Activated CD8-positive, alpha-beta memory T cell treated with anti-CD3 and anti-CD28 coated beads for 24 hours (primary cell): ENCODE results near the gene ARSI.
"Not testable (repeated sequence)": the region's sequence is repeated elsewhere in the genome, so short reads cannot be mapped to it uniquely, and the experiment has no call there.

Source experiments
- DNase-seq: peaks from one replicate; pipeline ENCODE4 v3.0.0-alpha.2; 2020

ARSI gene

GRCh38 chr5:150263801-150264621 lies 38.7 kb downstream of the ARSI start:
- no peak for DNase-seq

GRCh38 chr5:150263375-150263775 lies 39.3 kb downstream of the ARSI start:
- DNase-seq, result no peak

- no peak for DNase-seq
Observed at GRCh38 chr5:150262502-150262901, 40.2 kb downstream of the ARSI start.

- DNase-seq, result no peak
Observed at GRCh38 chr5:150261231-150261630, 41.5 kb downstream of the ARSI start.

GRCh38 chr5:150258130-150258529 lies 44.6 kb downstream of the ARSI start:
- DNase-seq, result no peak

GRCh38 chr5:150257424-150257823 lies 45.3 kb downstream of the ARSI start:
- no peak for DNase-seq

- no peak for DNase-seq
Observed at GRCh38 chr5:150256410-150257064, 46.2 kb downstream of the ARSI start.

- DNase-seq, result no peak
Observed at GRCh38 chr5:150255659-150256409, 46.9 kb downstream of the ARSI start.

GRCh38 chr5:150254774-150255173 lies 47.9 kb downstream of the ARSI start:
- DNase-seq, result no peak

GRCh38 chr5:150254363-150254762 lies 48.3 kb downstream of the ARSI start:
- no peak for DNase-seq

- DNase-seq, result no peak
Observed at GRCh38 chr5:150253416-150254208, 49.1 kb downstream of the ARSI start.

- DNase-seq, result no peak
Observed at GRCh38 chr5:150252489-150252888, 50.2 kb downstream of the ARSI start.

GRCh38 chr5:150251504-150251903 lies 51.2 kb downstream of the ARSI start:
- DNase-seq, result no peak

- DNase-seq, result no peak
Observed at GRCh38 chr5:150249744-150250143, 53.0 kb downstream of the ARSI start.

- DNase-seq, result no peak
Observed at GRCh38 chr5:150248946-150249345, 53.8 kb downstream of the ARSI start.

GRCh38 chr5:150248493-150248892 lies 54.2 kb downstream of the ARSI start:
- DNase-seq, result not testable (repeated sequence)

- DNase-seq, result no peak
Observed at GRCh38 chr5:150247726-150248125, 55.0 kb downstream of the ARSI start.

- DNase-seq, result no peak
Observed at GRCh38 chr5:150246835-150247234, 55.9 kb downstream of the ARSI start.

GRCh38 chr5:150246429-150246828 lies 56.3 kb downstream of the ARSI start:
- no peak for DNase-seq
